SK-N-MC (cell line): ENCODE measurements around the gene PDCD11.

Experiments used
- EZH2 ChIP-seq: fragments of 200-600 bp; sonication (generic); IDR thresholded peaks from one replicate; pipeline ENCODE4 v1.6.1; 2017; ENCODE audit warnings: antibody characterized with exemption
- FOXP2 ChIP-seq: optimal IDR thresholded peaks from 2 replicates; pipeline ENCODE3; 2011; ENCODE audit warnings: mild to moderate bottlenecking, moderate library complexity; ENCODE audit not compliant: insufficient read depth; ENCODE audit errors: extremely low read length, control extremely low read depth
- POLR2AphosphoS5 ChIP-seq: IDR thresholded peaks from 2 replicates; pipeline ENCODE4 v1.6.1; 2012; ENCODE audit warnings: mild to moderate bottlenecking, low read depth, low read length, borderline replicate concordance

- no peak for TF ChIP-seq POLR2AphosphoS5
- no peak for TF ChIP-seq EZH2
- TF ChIP-seq FOXP2, result no peak
Measured at GRCh38 chr10:103457176-103457712, 60.8 kb downstream of the PDCD11 start.
